NT2/D1 (cell line): ENCODE measurements around the gene LSP1.

Source experiments
- SUZ12 ChIP-seq: IDR thresholded peaks from 2 replicates; pipeline ENCODE4 v1.6.1; 2011; ENCODE audit not compliant: insufficient read length, insufficient read depth; ENCODE audit errors: extremely low read depth
- ZNF274 ChIP-seq: IDR thresholded peaks from 2 replicates; pipeline ENCODE4 v1.6.1; 2011; ENCODE audit warnings: mild to moderate bottlenecking, low read depth, low read length

GRCh38 chr11:1871531-1871930 lies 18.6 kb downstream of the LSP1 start:
- TF ChIP-seq SUZ12 (no peak), ZNF274 (no peak)
